Stimulated activated CD4-positive, alpha-beta T cell treated with anti-CD3 and anti-CD28 coated beads, Interleukin-2, amount 100 ng/mL, for 4 hours (primary cell): ENCODE measurements around the gene CRY1.
A peak's percentile ranks its signal among the peaks of the same experiment; 100 is the strongest.
"Not testable (repeated sequence)": the region's sequence is repeated elsewhere in the genome, so short reads cannot be mapped to it uniquely, and the experiment has no call there.

Source experiments
- DNase-seq: peaks from one replicate; pipeline ENCODE4 v3.0.0-alpha.2; 2020; ENCODE audit warnings: low read depth

Gene CRY1

GRCh38 chr12:107108366-107108765 lies 15.0 kb upstream of the CRY1 start:
- not testable (repeated sequence) for DNase-seq

GRCh38 chr12:107107381-107107780 lies 14.0 kb upstream of the CRY1 start:
- DNase-seq = no peak

- no peak for DNase-seq
These were observed 13.1 kb upstream of the CRY1 start for GRCh38 chr12:107106241-107107025.

- DNase-seq = no peak
These were observed 12.0 kb upstream of the CRY1 start for GRCh38 chr12:107105410-107105703.

GRCh38 chr12:107103516-107103915 lies 10.2 kb upstream of the CRY1 start:
- no peak for DNase-seq

GRCh38 chr12:107103097-107103496 lies 9.7 kb upstream of the CRY1 start:
- DNase-seq = no peak

- no peak for DNase-seq
These were observed 8.9 kb upstream of the CRY1 start for GRCh38 chr12:107102294-107102693.

- DNase-seq = no peak
These were observed 8.3 kb upstream of the CRY1 start for GRCh38 chr12:107101651-107102050.

GRCh38 chr12:107099917-107100316 lies 6.6 kb upstream of the CRY1 start:
- DNase-seq = no peak

- DNase-seq = no peak
These were observed 3.2 kb upstream of the CRY1 start for GRCh38 chr12:107096571-107096970.

- no peak for DNase-seq
These were observed 767 bp upstream of the CRY1 start for GRCh38 chr12:107094183-107094448.

GRCh38 chr12:107092669-107093416 lies 506 bp downstream of the CRY1 start:
- peak; percentile 77 for DNase-seq

GRCh38 chr12:107091989-107092641 lies 1.2 kb downstream of the CRY1 start:
- peak; percentile 11 for DNase-seq

GRCh38 chr12:107091381-107091780 lies 2.0 kb downstream of the CRY1 start:
- DNase-seq = no peak

- no peak for DNase-seq
These were observed 2.6 kb downstream of the CRY1 start for GRCh38 chr12:107090711-107091110.

GRCh38 chr12:107088912-107089311 lies 4.4 kb downstream of the CRY1 start:
- DNase-seq = no peak

GRCh38 chr12:107086314-107086713 lies 7.0 kb downstream of the CRY1 start:
- DNase-seq = no peak

- no peak for DNase-seq
These were observed 11.6 kb downstream of the CRY1 start for GRCh38 chr12:107081778-107082177.

GRCh38 chr12:107080299-107080698 lies 13.1 kb downstream of the CRY1 start:
- no peak for DNase-seq

GRCh38 chr12:107079172-107080011 lies 14.0 kb downstream of the CRY1 start:
- no peak for DNase-seq

- not testable (repeated sequence) for DNase-seq
These were observed 20.1 kb downstream of the CRY1 start for GRCh38 chr12:107073266-107073665.

GRCh38 chr12:107066691-107067090 lies 26.7 kb downstream of the CRY1 start:
- no peak for DNase-seq

GRCh38 chr12:107064687-107065086 lies 28.7 kb downstream of the CRY1 start:
- no peak for DNase-seq
